Hepatocyte (in vitro differentiated cells): ENCODE data around the gene MCM7.

Source experiments
- EZH2phosphoT487 ChIP-seq: fragments of 200-600 bp; sonication (generic); IDR thresholded peaks from one replicate; pipeline ENCODE4 v1.6.1; 2018; ENCODE audit warnings: antibody characterized with exemption, mild to moderate bottlenecking, low read depth, moderate library complexity; ENCODE audit not compliant: unreplicated experiment, severe bottlenecking
- TF ChIP-seq, protein P1 (sequence below): fragments of 200-600 bp; sonication (generic); IDR thresholded peaks from 2 replicates; pipeline ENCODE4 v1.5.1; 2016; ENCODE audit warnings: antibody characterized with exemption, mild to moderate bottlenecking; ENCODE audit not compliant: poor library complexity

DNA sequence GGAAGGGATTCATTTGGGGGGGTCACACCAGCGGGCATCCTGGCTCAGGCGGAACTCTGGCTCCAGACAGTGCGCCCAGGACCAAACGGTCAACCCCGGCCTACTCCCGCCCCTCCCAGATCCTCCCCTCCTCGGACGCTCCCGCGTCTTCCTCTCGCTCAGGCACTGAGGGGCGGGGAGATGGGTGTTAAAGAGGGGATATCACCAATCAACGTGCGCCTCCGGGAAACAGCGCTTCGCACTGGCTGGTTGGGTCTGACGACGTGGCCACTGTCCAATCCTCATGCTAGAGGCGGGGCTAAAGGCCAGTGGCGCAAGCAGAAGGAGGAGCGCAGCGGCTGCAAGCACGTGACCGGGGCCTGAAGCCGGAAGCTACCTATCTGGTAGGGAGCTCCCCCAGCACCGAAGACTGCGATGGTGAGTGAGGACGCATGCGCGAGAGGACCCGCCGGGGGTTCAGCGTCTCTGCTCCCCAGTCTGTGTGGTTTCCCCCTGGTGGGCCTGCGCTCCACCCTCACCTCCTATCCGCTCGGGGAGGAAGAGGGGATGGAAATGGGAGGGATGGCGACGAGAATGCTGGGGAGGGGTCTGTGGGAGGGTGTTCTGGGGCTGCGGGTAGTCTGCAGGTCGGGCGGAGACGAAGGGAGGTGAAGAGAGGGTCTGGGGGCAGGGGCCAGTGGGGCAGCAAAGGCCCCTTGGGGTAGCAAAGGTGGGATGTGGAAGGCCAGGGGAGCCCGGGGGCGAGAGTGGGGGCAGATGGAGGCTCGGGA lies 47.5 kb upstream of the MCM7 start, which contains the start of gene LAMTOR4:
- TF ChIP-seq, protein P1, sequence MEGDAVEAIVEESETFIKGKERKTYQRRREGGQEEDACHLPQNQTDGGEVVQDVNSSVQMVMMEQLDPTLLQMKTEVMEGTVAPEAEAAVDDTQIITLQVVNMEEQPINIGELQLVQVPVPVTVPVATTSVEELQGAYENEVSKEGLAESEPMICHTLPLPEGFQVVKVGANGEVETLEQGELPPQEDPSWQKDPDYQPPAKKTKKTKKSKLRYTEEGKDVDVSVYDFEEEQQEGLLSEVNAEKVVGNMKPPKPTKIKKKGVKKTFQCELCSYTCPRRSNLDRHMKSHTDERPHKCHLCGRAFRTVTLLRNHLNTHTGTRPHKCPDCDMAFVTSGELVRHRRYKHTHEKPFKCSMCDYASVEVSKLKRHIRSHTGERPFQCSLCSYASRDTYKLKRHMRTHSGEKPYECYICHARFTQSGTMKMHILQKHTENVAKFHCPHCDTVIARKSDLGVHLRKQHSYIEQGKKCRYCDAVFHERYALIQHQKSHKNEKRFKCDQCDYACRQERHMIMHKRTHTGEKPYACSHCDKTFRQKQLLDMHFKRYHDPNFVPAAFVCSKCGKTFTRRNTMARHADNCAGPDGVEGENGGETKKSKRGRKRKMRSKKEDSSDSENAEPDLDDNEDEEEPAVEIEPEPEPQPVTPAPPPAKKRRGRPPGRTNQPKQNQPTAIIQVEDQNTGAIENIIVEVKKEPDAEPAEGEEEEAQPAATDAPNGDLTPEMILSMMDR: no peak
- no peak for TF ChIP-seq EZH2phosphoT487
